Measurements from ENCODE around the gene SBSN. TPM values are rescaled to one million over a fixed set of nuclear protein-coding genes. Genes with fewer than 3 reads are reported as not detected.
A peak's percentile ranks its signal among the peaks of the same experiment; 100 is the strongest.

Gene SBSN
- total and polyA plus RNA-seq, 9 of the 15 experiments (the other 6 are each of a cell fraction or from before 2014, with no cell fraction given), result 0.05 TPM; not detected in 8

DNA sequence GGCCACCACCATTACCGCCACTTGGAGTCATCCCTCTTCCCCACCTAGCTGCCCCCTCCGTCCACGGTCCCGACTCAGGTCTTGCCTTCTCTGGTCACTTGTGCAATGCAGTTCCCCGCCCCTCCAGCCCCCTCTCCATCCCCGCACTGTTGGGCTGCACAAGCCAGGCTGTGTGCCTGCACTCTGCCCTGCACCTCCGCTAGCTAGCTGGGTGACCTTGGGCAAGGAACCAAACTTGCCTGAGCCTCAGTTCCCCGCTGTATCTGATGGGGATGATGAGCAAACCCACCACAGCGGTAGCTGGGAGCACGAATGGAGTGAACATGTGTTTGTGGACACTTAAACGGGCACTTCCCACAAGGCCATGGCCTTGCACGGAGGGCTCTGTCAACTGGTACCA is 11.7 kb upstream of the SBSN start:
- FAIRE-seq, result no peak
- no peaks in the 10 kb centered on the region for H4K20me1 ChIP-seq (replicated peaks; ENCODE audit: control insufficient read depth, insufficient read depth, low read length)
- H3K27ac ChIP-seq (ENCODE audit: extremely low read depth, low read depth, low read length), result no peak overlapping the region
- H3K4me2 ChIP-seq (ENCODE audit: insufficient read depth, low read length), result no peak overlapping the region
- TF ChIP-seq RBFOX2 (IDR thresholded peaks at IDR 0.05; ENCODE audit: low read depth, low read length) (0 out of 2 replicates have a peak, but pooled peaks have one; percentile 17), COPS2 (conservative IDR thresholded peaks at IDR 0.05) (no peak), POLR2A (conservative IDR thresholded peaks at IDR 0.05) (peak; percentile 41; the same call in 1 of the 2 replicates), POLR2G (IDR thresholded peaks at IDR 0.05; ENCODE audit: low read depth, low read length) (0 out of 2 replicates have a peak, but pooled peaks have one; percentile 12)
- H3K27me3 ChIP-seq (ENCODE audit: control insufficient read depth in 2 of 2, insufficient read depth in 2 of 2, low read length in 2 of 2), result peaks cover 0 to 9% of the 10 kb centered on the region in 2 experiments; a peak in 2 of 5 replicates
- H3K4me3 ChIP-seq, result no peak overlapping the region
- ChIA-PET POLR2A (no interaction called here), CTCF (ENCODE audit: low intra/inter-chr PET ratio) (no interaction called here)
- WGBS (ENCODE audit: insufficient coverage, low coverage, missing lambda C conversion rate), result 74% methylated on average over 12 of the region's 12 CpGs
- no peak overlapping the region for H3K9ac ChIP-seq (ENCODE audit: insufficient read depth in 1 of 2, low read depth in 2 of 2, low read length in 2 of 2)
- H3K4me1 ChIP-seq (replicated peaks in 1 of 2; ENCODE audit: control insufficient read depth in 2 of 2, insufficient read depth in 2 of 2, low read length in 2 of 2), result peaks cover 6 to 9% of the 10 kb centered on the region in 2 experiments; a peak in 4 of 5 replicates
- no peaks in the 10 kb centered on the region for H3K9me3 ChIP-seq (replicated peaks; ENCODE audit: control insufficient read depth, insufficient read depth, low read depth, low read length)
- no peak for ATAC-seq
- peaks cover 27% of the 10 kb centered on the region; the same call in 2 of the 3 replicates for H3K36me3 ChIP-seq (ENCODE audit: control insufficient read depth, insufficient read depth, low read length)
- H3K9me1 ChIP-seq (ENCODE audit: control insufficient read depth, insufficient read depth, low read length), result peaks cover 7% of the 10 kb centered on the region
- intact Hi-C loops (cut with micrococcal nuclease), result no loop called here
- BruUV-seq (replicated peaks), result no TSS peak
- no peak overlapping the region for H2AFZ ChIP-seq (ENCODE audit: low read depth, low read length)
- no peak for DNase-seq (ENCODE audit: extremely low read depth in 1 of 4, low spot score in 3 of 4)
- peaks cover 16% of the 10 kb centered on the region for H3K79me2 ChIP-seq (ENCODE audit: control insufficient read depth, insufficient read depth, low read length)
- in situ Hi-C loops (cut with MboI), result no loop called here

- intact Hi-C loops (cut with micrococcal nuclease), result no loop called here
- TF ChIP-seq SRSF7 (optimal IDR thresholded peaks at IDR 0.05; ENCODE audit: low read depth, low read length) (no peak), ZNF57 (CRISPR knock-in tag; IDR thresholded peaks at IDR 0.05) (no peak), SNRNP70 (optimal IDR thresholded peaks at IDR 0.05; ENCODE audit: low read depth, low read length) (no peak), ZNF324 (CRISPR knock-in tag; IDR thresholded peaks at IDR 0.05) (no peak), KDM4B (IDR thresholded peaks at IDR 0.05; ENCODE audit: borderline replicate concordance in 2 of 2, low read depth in 1 of 2) (no peak), ZNF696 (CRISPR knock-in tag; conservative IDR thresholded peaks at IDR 0.05) (no peak)
- TF ChIP-seq, protein P1, sequence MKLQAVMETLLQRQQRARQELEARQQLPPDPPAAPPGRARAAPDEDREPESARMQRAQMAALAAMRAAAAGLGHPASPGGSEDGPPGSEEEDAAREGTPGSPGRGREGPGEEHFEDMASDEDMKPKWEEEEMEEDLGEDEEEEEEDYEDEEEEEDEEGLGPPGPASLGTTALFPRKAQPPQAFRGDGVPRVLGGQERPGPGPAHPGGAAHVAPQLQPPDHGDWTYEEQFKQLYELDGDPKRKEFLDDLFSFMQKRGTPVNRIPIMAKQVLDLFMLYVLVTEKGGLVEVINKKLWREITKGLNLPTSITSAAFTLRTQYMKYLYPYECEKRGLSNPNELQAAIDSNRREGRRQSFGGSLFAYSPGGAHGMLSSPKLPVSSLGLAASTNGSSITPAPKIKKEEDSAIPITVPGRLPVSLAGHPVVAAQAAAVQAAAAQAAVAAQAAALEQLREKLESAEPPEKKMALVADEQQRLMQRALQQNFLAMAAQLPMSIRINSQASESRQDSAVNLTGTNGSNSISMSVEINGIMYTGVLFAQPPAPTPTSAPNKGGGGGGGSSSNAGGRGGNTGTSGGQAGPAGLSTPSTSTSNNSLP (IDR thresholded peaks at IDR 0.05; ENCODE audit: borderline replicate concordance, low read depth, low read length), result no peak
- TF ChIP-seq, protein P2, sequence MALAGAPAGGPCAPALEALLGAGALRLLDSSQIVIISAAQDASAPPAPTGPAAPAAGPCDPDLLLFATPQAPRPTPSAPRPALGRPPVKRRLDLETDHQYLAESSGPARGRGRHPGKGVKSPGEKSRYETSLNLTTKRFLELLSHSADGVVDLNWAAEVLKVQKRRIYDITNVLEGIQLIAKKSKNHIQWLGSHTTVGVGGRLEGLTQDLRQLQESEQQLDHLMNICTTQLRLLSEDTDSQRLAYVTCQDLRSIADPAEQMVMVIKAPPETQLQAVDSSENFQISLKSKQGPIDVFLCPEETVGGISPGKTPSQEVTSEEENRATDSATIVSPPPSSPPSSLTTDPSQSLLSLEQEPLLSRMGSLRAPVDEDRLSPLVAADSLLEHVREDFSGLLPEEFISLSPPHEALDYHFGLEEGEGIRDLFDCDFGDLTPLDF (CRISPR knock-in tag; IDR thresholded peaks at IDR 0.05), result no peak
- TF ChIP-seq, protein P3, sequence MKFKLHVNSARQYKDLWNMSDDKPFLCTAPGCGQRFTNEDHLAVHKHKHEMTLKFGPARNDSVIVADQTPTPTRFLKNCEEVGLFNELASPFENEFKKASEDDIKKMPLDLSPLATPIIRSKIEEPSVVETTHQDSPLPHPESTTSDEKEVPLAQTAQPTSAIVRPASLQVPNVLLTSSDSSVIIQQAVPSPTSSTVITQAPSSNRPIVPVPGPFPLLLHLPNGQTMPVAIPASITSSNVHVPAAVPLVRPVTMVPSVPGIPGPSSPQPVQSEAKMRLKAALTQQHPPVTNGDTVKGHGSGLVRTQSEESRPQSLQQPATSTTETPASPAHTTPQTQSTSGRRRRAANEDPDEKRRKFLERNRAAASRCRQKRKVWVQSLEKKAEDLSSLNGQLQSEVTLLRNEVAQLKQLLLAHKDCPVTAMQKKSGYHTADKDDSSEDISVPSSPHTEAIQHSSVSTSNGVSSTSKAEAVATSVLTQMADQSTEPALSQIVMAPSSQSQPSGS (CRISPR knock-in tag; IDR thresholded peaks at IDR 0.05), result no peak
Measured at GRCh38 chr19:35539314-35539713, 11.2 kb upstream of the SBSN start.

More at GRCh38 chr19:35539314-35539713, 11.2 kb upstream of the SBSN start:
- H3K9me1 ChIP-seq (ENCODE audit: control insufficient read depth, insufficient read depth, low read length), result peaks cover 7% of the 10 kb centered on the region
- WGBS (ENCODE audit: insufficient coverage, low coverage, missing lambda C conversion rate), result 61% methylated on average over 6 of the region's 6 CpGs
- H3K27me3 ChIP-seq (ENCODE audit: control insufficient read depth in 2 of 2, insufficient read depth in 2 of 2, low read length in 2 of 2), result peaks cover 2 to 15% of the 10 kb centered on the region in 2 experiments; a peak in 2 of 5 replicates
- H3K79me2 ChIP-seq (ENCODE audit: control insufficient read depth, insufficient read depth, low read length), result peaks cover 10% of the 10 kb centered on the region
- CTCF ChIA-PET (ENCODE audit: low intra/inter-chr PET ratio), result no interaction called here
- H3K4me2 ChIP-seq (ENCODE audit: insufficient read depth, low read length), result no peak overlapping the region
- H3K4me1 ChIP-seq (replicated peaks in 1 of 2; ENCODE audit: control insufficient read depth in 2 of 2, insufficient read depth in 2 of 2, low read length in 2 of 2), result peaks cover 3 to 9% of the 10 kb centered on the region in 2 experiments; a peak in 3 of 5 replicates
- in situ Hi-C loops (cut with MboI), result no loop called here
- H3K36me3 ChIP-seq (ENCODE audit: control insufficient read depth, insufficient read depth, low read length), result peaks cover 27% of the 10 kb centered on the region; the same call in 2 of the 3 replicates
- no peak overlapping the region for H2AFZ ChIP-seq (ENCODE audit: low read depth, low read length)
- H3K27ac ChIP-seq (ENCODE audit: extremely low read depth, low read depth, low read length), result no peak overlapping the region
- H3K9me3 ChIP-seq (replicated peaks; ENCODE audit: control insufficient read depth, insufficient read depth, low read depth, low read length), result no peaks in the 10 kb centered on the region
- no peak overlapping the region for H3K9ac ChIP-seq (ENCODE audit: insufficient read depth in 1 of 2, low read depth in 2 of 2, low read length in 2 of 2)
- POLR2A ChIA-PET, result no interaction called here
- no peak for DNase-seq (ENCODE audit: extremely low read depth in 1 of 4, low spot score in 3 of 4)
- FAIRE-seq, result no peak
- no peak for ATAC-seq
- no peaks in the 10 kb centered on the region for H4K20me1 ChIP-seq (replicated peaks; ENCODE audit: control insufficient read depth, insufficient read depth, low read length)
- no peak overlapping the region for H3K4me3 ChIP-seq
- no TSS peak for BruUV-seq (replicated peaks)

Data from K562 (cell line).